Sigmoid colon (tissue), 7 donors: ENCODE data around the gene KIF19. TPM values are rescaled to one million over a fixed set of nuclear protein-coding genes. Genes with fewer than 3 reads are reported as not detected.

ENCODE experiments used
- DNase-seq: peaks from one replicate; pipeline ENCODE4 v3.0.0-alpha.2; 2019
- H3K27ac ChIP-seq, 4 donors: fragments of 200-600 bp; sonication (generic); one replicate each; pipeline ENCODE4 v1.5.1; 2016 to 2019; ENCODE audit warnings: mild to moderate bottlenecking in 1 of 4
- H3K27me3 ChIP-seq, 3 donors: fragments of 200-600 bp; sonication (generic); one replicate each; pipeline ENCODE4 v1.5.1; 2019; ENCODE audit warnings: mild to moderate bottlenecking in 1 of 3
- H3K36me3 ChIP-seq, 4 donors: fragments of 200-600 bp; sonication (generic); one replicate each; pipeline ENCODE4 v1.5.1; 2016 to 2019
- H3K4me1 ChIP-seq, 4 donors: fragments of 200-600 bp; sonication (generic); one replicate each; pipeline ENCODE4 v1.5.1; 2017 to 2019
- H3K4me3 ChIP-seq, 4 donors: fragments of 200-600 bp; sonication (generic); one replicate each; pipeline ENCODE4 v1.5.1; 2017 to 2019; ENCODE audit warnings: mild to moderate bottlenecking in 2 of 4, moderate library complexity in 1 of 4
- H3K9me3 ChIP-seq, 4 donors: fragments of 200-600 bp in 3 of 4; sonication (generic) in 3 of 4; one replicate each; pipeline versions ENCODE4 v1.5.1 to v1.6.1; 2013 to 2019
- EP300 ChIP-seq, 4 donors: sonication (generic); formaldehyde crosslinking; IDR thresholded peaks; one replicate each; pipeline ENCODE4 v1.6.1; 2017; ENCODE audit warnings: antibody characterized with exemption in 4 of 4
- POLR2A ChIP-seq, 2 donors: fragments of 450-650 bp; IDR thresholded peaks; one replicate each; pipeline ENCODE4 v1.6.1; 2016; ENCODE audit warnings: antibody characterized with exemption in 2 of 2, mild to moderate bottlenecking in 2 of 2, moderate library complexity in 2 of 2
- POLR2AphosphoS5 ChIP-seq, 4 donors: sonication (generic); formaldehyde crosslinking; IDR thresholded peaks; one replicate each; pipeline ENCODE4 v1.6.1; 2017; ENCODE audit warnings: antibody characterized with exemption in 4 of 4
- WGBS, 2 donors: extraction: QIAGEN DNeasy Blood & Tissue Kit; methylation state at CpG; one replicate each; pipeline ENCODE4 v1.1.7; 2013; 5-methylcytosine and 5-hydroxymethylcytosine counted together
- intact Hi-C: fragments of 100-400 bp; cut with DNase I; formaldehyde crosslinking; loops from one replicate; pipeline ENCODE4 v1.15.1; 2023
- polyA plus RNA-seq, 3 donors: library from polyadenylated mRNA; stranded (reverse); fragments of 200-250 nt; gene quantifications; one replicate each; pipeline ENCODE4 v1.2.3, GENCODE V29; 2013
- total RNA-seq, 4 donors: library from RNA; depleted of rRNA; stranded (reverse); fragments of >200 nt; gene quantifications; one replicate each; pipeline ENCODE4 v1.1.0, GENCODE V29; 2016
- TF ChIP-seq, protein P1 (sequence below), 4 experiments: fragments of 450-650 bp in 3 of 4; fragments of 200-600 bp in 1 of 4; IDR thresholded peaks; one replicate each; pipeline ENCODE4 v1.5.1; 2016 to 2019; ENCODE audit warnings: antibody characterized with exemption in 4 of 4, mild to moderate bottlenecking in 3 of 4, moderate library complexity in 2 of 4
- donor health status: healthy with polysubstance abuse.
- donor health status: Bipolar disorder and iron deficiency.
- donor health status: healthy.

KIF19 gene
- total and polyA plus RNA-seq, 7 donors, result 0.36 to 3.3 (median 0.80) TPM; not detected in 1

DNA sequence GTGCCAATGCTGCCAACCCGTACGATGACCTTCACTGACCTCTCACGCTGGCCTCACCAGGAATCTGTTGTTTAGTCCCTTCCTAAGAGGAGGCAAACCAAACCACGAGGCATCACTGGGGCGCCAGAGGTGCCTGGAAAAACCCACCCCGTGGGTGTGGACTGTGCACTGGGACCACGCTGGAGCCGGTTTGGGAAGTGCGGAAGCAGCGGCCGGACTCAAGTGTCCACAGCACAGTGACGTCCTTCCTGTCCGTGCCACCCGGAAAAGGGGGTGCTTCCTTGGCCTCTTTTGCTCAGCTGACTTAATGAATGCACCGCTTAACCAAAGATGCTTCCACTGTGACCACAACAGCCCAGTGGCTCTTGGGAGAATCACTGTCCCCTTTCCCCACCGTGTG, 9.0 kb upstream of the KIF19 start:
- no peak overlapping the region for H3K27ac ChIP-seq
- H3K4me1 ChIP-seq, result no peaks in the 10 kb centered on the region
- TF ChIP-seq POLR2AphosphoS5 (IDR thresholded peaks at IDR 0.05) (no peak), POLR2A (IDR thresholded peaks at IDR 0.05) (no peak)
- TF ChIP-seq, protein P1, sequence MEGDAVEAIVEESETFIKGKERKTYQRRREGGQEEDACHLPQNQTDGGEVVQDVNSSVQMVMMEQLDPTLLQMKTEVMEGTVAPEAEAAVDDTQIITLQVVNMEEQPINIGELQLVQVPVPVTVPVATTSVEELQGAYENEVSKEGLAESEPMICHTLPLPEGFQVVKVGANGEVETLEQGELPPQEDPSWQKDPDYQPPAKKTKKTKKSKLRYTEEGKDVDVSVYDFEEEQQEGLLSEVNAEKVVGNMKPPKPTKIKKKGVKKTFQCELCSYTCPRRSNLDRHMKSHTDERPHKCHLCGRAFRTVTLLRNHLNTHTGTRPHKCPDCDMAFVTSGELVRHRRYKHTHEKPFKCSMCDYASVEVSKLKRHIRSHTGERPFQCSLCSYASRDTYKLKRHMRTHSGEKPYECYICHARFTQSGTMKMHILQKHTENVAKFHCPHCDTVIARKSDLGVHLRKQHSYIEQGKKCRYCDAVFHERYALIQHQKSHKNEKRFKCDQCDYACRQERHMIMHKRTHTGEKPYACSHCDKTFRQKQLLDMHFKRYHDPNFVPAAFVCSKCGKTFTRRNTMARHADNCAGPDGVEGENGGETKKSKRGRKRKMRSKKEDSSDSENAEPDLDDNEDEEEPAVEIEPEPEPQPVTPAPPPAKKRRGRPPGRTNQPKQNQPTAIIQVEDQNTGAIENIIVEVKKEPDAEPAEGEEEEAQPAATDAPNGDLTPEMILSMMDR (IDR thresholded peaks at IDR 0.05), result no peak
- WGBS, 2 donors, result 71 to 75% methylated on average over 16 of the region's 16 CpGs
- no peak overlapping the region for H3K4me3 ChIP-seq
- intact Hi-C loops, result no loop called here
- DNase-seq, result no peak
- H3K27me3 ChIP-seq, result peaks cover 0 to 8% (median 0%) of the 10 kb centered on the region in 3 donors
- H3K36me3 ChIP-seq, result no peaks in the 10 kb centered on the region
- H3K9me3 ChIP-seq, result no peaks in the 10 kb centered on the region

GRCh38 chr17:74318391-74318790, 7.6 kb upstream of the KIF19 start:
- H3K4me3 ChIP-seq, result no peak overlapping the region
- no peaks in the 10 kb centered on the region for H3K4me1 ChIP-seq
- WGBS, 2 donors, result 84 to 88% methylated on average over 10 of the region's 10 CpGs
- H3K27ac ChIP-seq, result no peak overlapping the region
- peaks cover 0 to 8% (median 0%) of the 10 kb centered on the region in 3 donors for H3K27me3 ChIP-seq
- DNase-seq, result no peak
- TF ChIP-seq, protein P1 (IDR thresholded peaks at IDR 0.05), result no peak
- TF ChIP-seq POLR2A (IDR thresholded peaks at IDR 0.05) (no peak), EP300 (IDR thresholded peaks at IDR 0.05) (no peak)
- intact Hi-C loops, result no loop called here
- H3K9me3 ChIP-seq, result no peaks in the 10 kb centered on the region
- H3K36me3 ChIP-seq, result no peaks in the 10 kb centered on the region

- 80 to 94% methylated on average over 6 of the region's 6 CpGs for WGBS, 2 donors
- no peak for TF ChIP-seq POLR2A (IDR thresholded peaks at IDR 0.05)
- no peak for TF ChIP-seq EP300 (IDR thresholded peaks at IDR 0.05)
- TF ChIP-seq, protein P1 (IDR thresholded peaks at IDR 0.05), result no peak
- TF ChIP-seq POLR2AphosphoS5 (IDR thresholded peaks at IDR 0.05), result no peak
- H3K27me3 ChIP-seq, result peaks cover 11 to 49% (median 33%) of the 10 kb centered on the region in 3 donors
- H3K36me3 ChIP-seq, result no peaks in the 10 kb centered on the region
- no peak for DNase-seq
- intact Hi-C loops, result no loop called here
- peaks cover 0 to 20% (median 15%) of the 10 kb centered on the region in 4 donors for H3K4me1 ChIP-seq
- H3K9me3 ChIP-seq, result no peaks in the 10 kb centered on the region
- no peak overlapping the region for H3K4me3 ChIP-seq
- H3K27ac ChIP-seq, result no peak overlapping the region
These were observed 1.5 kb upstream of the KIF19 start for GRCh38 chr17:74324521-74324920.

DNA sequence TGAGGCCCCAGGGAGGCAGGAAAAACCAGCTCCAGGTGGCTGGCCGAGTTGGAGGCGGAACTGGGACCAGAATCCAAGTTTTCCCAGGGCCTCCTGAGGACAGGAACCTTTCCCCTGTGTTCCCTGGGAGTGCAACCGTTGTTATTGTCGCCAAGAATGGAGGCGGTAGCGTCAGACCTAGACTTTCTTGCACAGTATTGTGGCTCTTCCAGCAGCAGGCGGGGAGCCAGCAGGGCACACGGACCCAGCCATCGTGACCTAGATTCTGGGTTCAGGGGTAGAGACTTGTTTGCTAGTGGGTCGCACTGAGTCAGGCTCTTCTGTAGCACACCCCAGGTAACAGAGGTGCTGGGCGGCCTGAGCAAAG, 667 bp upstream of the KIF19 start:
- intact Hi-C loops, result no loop called here
- H3K9me3 ChIP-seq, result no peaks in the 10 kb centered on the region
- peak overlapping the region in 3 of 4 donors; percentile 32 to 45 (median 42) for H3K4me3 ChIP-seq
- WGBS, 2 donors, result 20 to 35% methylated on average over 11 of the region's 11 CpGs
- H3K36me3 ChIP-seq, result no peaks in the 10 kb centered on the region
- H3K4me1 ChIP-seq, result peaks cover 0 to 20% (median 15%) of the 10 kb centered on the region in 4 donors
- TF ChIP-seq POLR2AphosphoS5 (IDR thresholded peaks at IDR 0.05), result no peak
- TF ChIP-seq, protein P1 (IDR thresholded peaks at IDR 0.05), result no peak
- TF ChIP-seq POLR2A (IDR thresholded peaks at IDR 0.05), result no peak
- no peak for TF ChIP-seq EP300 (IDR thresholded peaks at IDR 0.05)
- no peak overlapping the region for H3K27ac ChIP-seq
- H3K27me3 ChIP-seq, result peaks cover 11 to 49% (median 33%) of the 10 kb centered on the region in 3 donors
- no peak for DNase-seq

GRCh38 chr17:74326506-74326905, 480 bp downstream of the KIF19 start:
- H3K4me1 ChIP-seq, result peaks cover 0 to 20% (median 15%) of the 10 kb centered on the region in 4 donors
- intact Hi-C loops, result no loop called here
- TF ChIP-seq POLR2A (IDR thresholded peaks at IDR 0.05) (no peak), POLR2AphosphoS5 (IDR thresholded peaks at IDR 0.05) (no peak), EP300 (IDR thresholded peaks at IDR 0.05) (no peak)
- TF ChIP-seq, protein P1 (IDR thresholded peaks at IDR 0.05), result no peak
- peaks cover 11 to 55% (median 33%) of the 10 kb centered on the region in 3 donors for H3K27me3 ChIP-seq
- no peaks in the 10 kb centered on the region for H3K9me3 ChIP-seq
- no peak overlapping the region for H3K27ac ChIP-seq
- no peak for DNase-seq
- WGBS, 2 donors, result 20 to 30% methylated on average over 10 of the region's 10 CpGs
- no peaks in the 10 kb centered on the region for H3K36me3 ChIP-seq
- H3K4me3 ChIP-seq, result peak overlapping the region in 3 of 4 donors; percentile 32 to 45 (median 42)
